BE2C (cell line): ENCODE measurements around the gene WDR49.

Experiments
- DNase-seq: peaks from one replicate; pipeline ENCODE4 v3.0.0-alpha.2; 2020
- H3K27me3 ChIP-seq: fragments of 250-450 bp; sonication (Bioruptor Pico); 2 replicates; pipeline ENCODE4 v1.5.1; 2020; ENCODE audit warnings: mild to moderate bottlenecking
- H3K36me3 ChIP-seq: fragments of 250-450 bp; sonication (Bioruptor Pico); 2 replicates; pipeline ENCODE4 v1.5.1; 2020; ENCODE audit warnings: mild to moderate bottlenecking
- H3K4me1 ChIP-seq: fragments of 250-450 bp; sonication (Bioruptor Pico); 2 replicates; pipeline ENCODE4 v1.5.1; 2020
- H3K4me3 ChIP-seq: 2 replicates; pipeline ENCODE4 v1.5.1; 2011; ENCODE audit warnings: low read depth, low read length
- H3K9me3 ChIP-seq: fragments of 250-450 bp; sonication (Bioruptor Pico); 2 replicates; pipeline ENCODE4 v1.5.1; 2020
- TF ChIP-seq, protein P1 (sequence below): IDR thresholded peaks from 2 replicates; pipeline ENCODE4 v1.5.1; 2012; ENCODE audit warnings: mild to moderate bottlenecking, low read depth, low read length

Gene WDR49

DNA sequence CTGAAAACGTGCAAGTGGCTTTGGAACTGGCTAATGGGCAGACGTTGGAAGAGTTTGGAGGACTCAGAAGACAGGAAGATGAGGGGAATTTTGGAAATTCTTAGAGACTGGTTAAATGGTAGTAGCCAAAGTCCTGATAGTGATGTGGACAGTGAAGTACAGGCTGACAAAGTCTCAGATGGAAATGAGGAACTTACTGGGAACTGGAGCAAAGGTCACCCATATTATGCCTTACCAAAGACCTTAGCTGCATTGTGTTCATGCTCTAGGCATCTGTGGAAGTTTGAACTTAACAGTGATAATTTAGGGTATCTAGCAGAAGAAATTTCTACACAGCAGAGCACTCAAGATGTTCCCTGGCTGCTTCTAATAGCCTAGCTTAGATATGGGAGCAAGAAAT, 151.3 kb downstream of the WDR49 start:
- no peaks in the 10 kb centered on the region for H3K36me3 ChIP-seq
- H3K4me3 ChIP-seq, result no peak overlapping the region
- DNase-seq, result no peak
- no peaks in the 10 kb centered on the region for H3K4me1 ChIP-seq
- H3K27me3 ChIP-seq, result no peaks in the 10 kb centered on the region
- no peaks in the 10 kb centered on the region for H3K9me3 ChIP-seq
- TF ChIP-seq, protein P1, sequence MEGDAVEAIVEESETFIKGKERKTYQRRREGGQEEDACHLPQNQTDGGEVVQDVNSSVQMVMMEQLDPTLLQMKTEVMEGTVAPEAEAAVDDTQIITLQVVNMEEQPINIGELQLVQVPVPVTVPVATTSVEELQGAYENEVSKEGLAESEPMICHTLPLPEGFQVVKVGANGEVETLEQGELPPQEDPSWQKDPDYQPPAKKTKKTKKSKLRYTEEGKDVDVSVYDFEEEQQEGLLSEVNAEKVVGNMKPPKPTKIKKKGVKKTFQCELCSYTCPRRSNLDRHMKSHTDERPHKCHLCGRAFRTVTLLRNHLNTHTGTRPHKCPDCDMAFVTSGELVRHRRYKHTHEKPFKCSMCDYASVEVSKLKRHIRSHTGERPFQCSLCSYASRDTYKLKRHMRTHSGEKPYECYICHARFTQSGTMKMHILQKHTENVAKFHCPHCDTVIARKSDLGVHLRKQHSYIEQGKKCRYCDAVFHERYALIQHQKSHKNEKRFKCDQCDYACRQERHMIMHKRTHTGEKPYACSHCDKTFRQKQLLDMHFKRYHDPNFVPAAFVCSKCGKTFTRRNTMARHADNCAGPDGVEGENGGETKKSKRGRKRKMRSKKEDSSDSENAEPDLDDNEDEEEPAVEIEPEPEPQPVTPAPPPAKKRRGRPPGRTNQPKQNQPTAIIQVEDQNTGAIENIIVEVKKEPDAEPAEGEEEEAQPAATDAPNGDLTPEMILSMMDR, result no peak

- no peaks in the 10 kb centered on the region for H3K36me3 ChIP-seq
- H3K4me1 ChIP-seq, result no peaks in the 10 kb centered on the region
- no peak overlapping the region for H3K4me3 ChIP-seq
- TF ChIP-seq, protein P1, result no peak
- DNase-seq, result no peak
- no peaks in the 10 kb centered on the region for H3K27me3 ChIP-seq
- no peaks in the 10 kb centered on the region for H3K9me3 ChIP-seq
These were observed 151.8 kb downstream of the WDR49 start for GRCh38 chr3:167501941-167502340.

- H3K9me3 ChIP-seq, result no peaks in the 10 kb centered on the region
- no peaks in the 10 kb centered on the region for H3K4me1 ChIP-seq
These were observed 155.8 kb downstream of the WDR49 start for GRCh38 chr3:167497903-167498302.

GRCh38 chr3:167493244-167493643, 160.5 kb downstream of the WDR49 start:
- H3K4me3 ChIP-seq, result no peak overlapping the region
- no peaks in the 10 kb centered on the region for H3K27me3 ChIP-seq
- H3K9me3 ChIP-seq, result no peaks in the 10 kb centered on the region; the same call in 1 of the 2 replicates
- TF ChIP-seq, protein P1, result peak; percentile 60
- no peaks in the 10 kb centered on the region for H3K4me1 ChIP-seq
- H3K36me3 ChIP-seq, result no peaks in the 10 kb centered on the region
- peak; percentile 23 for DNase-seq

More at GRCh38 chr3:167497903-167498302, 155.8 kb downstream of the WDR49 start:
- DNase-seq, result no peak
- H3K27me3 ChIP-seq, result no peaks in the 10 kb centered on the region
- TF ChIP-seq, protein P1, result no peak
- H3K36me3 ChIP-seq, result no peaks in the 10 kb centered on the region
- no peak overlapping the region for H3K4me3 ChIP-seq

DNA sequence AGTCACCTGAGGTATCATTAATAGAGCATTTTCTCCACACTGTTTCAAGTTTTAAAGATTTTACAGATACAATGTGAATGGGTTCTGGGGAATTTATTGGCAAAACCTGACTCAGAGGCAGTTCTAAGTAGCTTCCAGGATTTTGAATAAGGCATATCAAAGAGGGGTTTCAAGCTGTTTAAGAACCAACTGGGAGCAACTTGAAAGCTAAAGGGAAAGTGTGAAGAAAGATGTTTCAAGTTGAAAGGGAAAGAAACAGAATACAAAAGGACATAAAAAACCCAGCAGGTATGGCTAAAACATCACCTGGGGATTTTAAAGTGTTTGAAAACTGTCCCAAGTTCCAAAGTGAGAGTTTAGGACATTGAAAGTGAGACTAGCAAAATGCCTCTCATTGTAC, 162.1 kb downstream of the WDR49 start:
- Histone ChIP-seq H3K27me3 (no peaks in the 10 kb centered on the region), H3K4me3 (no peak overlapping the region), H3K36me3 (no peaks in the 10 kb centered on the region), H3K4me1 (no peaks in the 10 kb centered on the region), H3K9me3 (no peaks in the 10 kb centered on the region; the same call in 1 of the 2 replicates)
- TF ChIP-seq, protein P1, result no peak
- no peak for DNase-seq

DNA sequence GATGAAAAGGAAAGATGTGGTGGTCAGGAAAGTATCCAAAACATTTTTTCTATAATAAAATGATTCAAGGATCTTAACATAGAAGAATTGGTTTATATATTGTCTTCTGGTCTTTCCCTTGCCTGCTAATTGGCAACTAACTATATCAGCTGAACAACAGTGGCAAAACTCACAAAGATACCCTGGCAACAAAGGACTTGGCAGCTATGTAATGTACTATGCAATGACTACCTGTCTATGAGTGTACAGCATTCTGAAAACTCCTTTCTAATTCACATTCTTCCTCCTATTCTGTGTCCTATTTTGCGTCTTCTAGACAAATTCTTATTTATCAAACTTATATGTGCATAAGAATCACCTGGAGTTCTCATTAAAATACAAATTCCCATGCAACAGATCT, 164.2 kb downstream of the WDR49 start:
- H3K36me3 ChIP-seq, result no peaks in the 10 kb centered on the region
- H3K27me3 ChIP-seq, result no peaks in the 10 kb centered on the region
- TF ChIP-seq, protein P1, result no peak

More for the DNA sequence above, 164.2 kb downstream of the WDR49 start:
- Histone ChIP-seq H3K9me3 (no peaks in the 10 kb centered on the region; the same call in 1 of the 2 replicates), H3K4me1 (no peaks in the 10 kb centered on the region), H3K4me3 (no peak overlapping the region)
- DNase-seq, result no peak
